ENCODE data around the gene TRIM14. TPM values are rescaled to one million over a fixed set of nuclear protein-coding genes. Genes with fewer than 3 reads are reported as not detected.

Gene TRIM14
- polyA plus RNA-seq, 2 of the 4 experiments (the other 2 are of a cell fraction), result 8.8 to 9.2 TPM

DNA sequence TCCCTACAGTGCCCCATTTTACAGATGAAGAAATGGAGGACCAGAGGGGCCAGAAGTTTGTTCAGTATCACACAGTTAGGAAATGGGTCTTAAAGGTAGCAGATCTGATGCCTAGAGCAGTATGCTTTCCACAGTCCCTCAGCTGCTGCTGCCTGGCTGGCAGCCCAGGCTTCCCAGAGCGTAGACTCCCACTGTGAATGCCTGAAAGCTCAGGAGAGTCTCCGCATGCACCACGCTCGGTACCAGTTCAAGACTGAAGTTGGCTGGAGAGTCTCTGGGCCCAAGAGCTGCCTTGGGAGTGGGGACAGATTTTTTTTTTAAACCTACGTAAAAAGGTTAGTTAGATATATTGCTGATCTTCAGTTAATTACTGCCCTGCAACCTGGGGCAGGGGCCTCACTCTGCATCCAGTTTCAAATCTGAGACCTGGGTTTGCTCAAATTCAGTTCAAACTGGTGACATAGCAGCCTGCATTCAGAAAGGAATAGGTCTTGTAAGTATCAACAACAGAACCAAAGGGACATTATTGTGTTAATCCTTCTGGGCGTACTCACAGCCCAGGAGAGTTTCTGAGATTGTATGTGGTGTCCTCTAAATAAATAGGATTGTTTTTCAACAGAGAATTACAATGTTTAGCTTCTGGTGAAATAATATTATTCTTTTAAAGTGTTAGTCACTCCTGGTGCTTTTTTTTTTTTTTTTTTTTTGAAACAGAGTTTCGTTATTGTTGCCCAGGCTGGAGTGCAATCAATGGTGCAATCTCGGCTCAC lies 54.2 kb downstream of the TRIM14 start:
- Histone ChIP-seq H3K4me2 (no peak overlapping the region), H3K9me3 (no peaks in the 10 kb centered on the region), H3K4me3 (no peak overlapping the region), H3K4me1 (no peaks in the 10 kb centered on the region), H3K27ac (no peak overlapping the region)
- no peak for TF ChIP-seq RCOR1 (IDR thresholded peaks at IDR 0.05; ENCODE audit: low read depth, low read length)
- no peak for TF ChIP-seq EP300 (IDR thresholded peaks at IDR 0.05)
- TF ChIP-seq ELK1 (IDR thresholded peaks at IDR 0.05; ENCODE audit: low read depth, low read length), result no peak
- no peak for TF ChIP-seq EHMT2 (IDR thresholded peaks at IDR 0.05; ENCODE audit: low read depth)
- TF ChIP-seq POLR2A (IDR thresholded peaks at IDR 0.05; ENCODE audit: low read length), result no peak
- TF ChIP-seq HOXB13 (CRISPR knock-in tag; IDR thresholded peaks at IDR 0.05; ENCODE audit: low read depth), result no peak
- TF ChIP-seq HDAC2 (IDR thresholded peaks at IDR 0.05), result no peak
- TF ChIP-seq MAZ (IDR thresholded peaks at IDR 0.05; ENCODE audit: borderline replicate concordance, low read depth, low read length), result no peak
- no peak for TF ChIP-seq RFX5 (IDR thresholded peaks at IDR 0.05)
- TF ChIP-seq ZSCAN20 (CRISPR knock-in tag; IDR thresholded peaks at IDR 0.05), result no peak
- no peak for TF ChIP-seq MAFK (IDR thresholded peaks at IDR 0.05; ENCODE audit: partially characterized antibody)
- no peak for TF ChIP-seq HOXA7 (CRISPR knock-in tag; IDR thresholded peaks at IDR 0.05)
- TF ChIP-seq KDM1A (IDR thresholded peaks at IDR 0.05; ENCODE audit: low read depth), result no peak
- TF ChIP-seq ZNF302 (CRISPR knock-in tag; IDR thresholded peaks at IDR 0.05), result no peak
- no peak for TF ChIP-seq BCL3 (IDR thresholded peaks at IDR 0.05)
- TF ChIP-seq NPAS2 (CRISPR knock-in tag; IDR thresholded peaks at IDR 0.05; ENCODE audit: borderline replicate concordance), result no peak
- no peak for TF ChIP-seq CBX8 (IDR thresholded peaks at IDR 0.05)
- DNase-seq (ENCODE audit: low read depth in 1 of 2, low spot score in 1 of 2) (no peak), ATAC-seq (0 out of 6 replicates have a peak, but pooled peaks of 1 of the 2 experiments have one; percentile 24), FAIRE-seq (no peak)
- POLR2A ChIA-PET, result interaction anchor here (0.6 to 1.1 kb wide), 4 partner anchors 9 to 143 kb away, joined by 4 to 7 read pairs (median 5); partner anchors contain the start of gene NANS
- CTCF ChIA-PET, result interaction anchor here (0.9 to 10.9 kb wide), 3 partner anchors 9 to 198 kb away, joined by 3 to 84 read pairs (median 5); no protein-coding TSS in a partner anchor
- WGBS (ENCODE audit: missing lambda C conversion rate), result 95% methylated on average over 8 of the region's 8 CpGs

DNA sequence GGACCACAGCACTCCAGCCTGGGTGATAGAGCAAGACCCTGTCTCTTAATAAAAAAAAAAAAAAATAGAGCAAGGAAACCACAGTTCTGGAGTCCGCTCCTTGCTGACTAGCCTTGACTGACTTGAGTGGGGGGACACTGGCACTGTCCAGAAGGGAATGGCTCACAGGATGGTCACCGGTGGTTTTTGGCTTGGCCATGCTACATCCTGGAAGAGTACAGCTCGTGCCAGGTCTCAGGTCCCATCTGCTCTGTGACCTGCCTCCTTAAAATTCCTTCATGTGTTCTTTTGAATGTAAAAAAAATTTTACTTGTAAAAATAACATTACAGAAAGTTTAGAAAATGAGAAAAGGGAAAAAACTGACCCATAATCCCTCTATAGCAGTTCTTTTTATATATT lies 56.9 kb downstream of the TRIM14 start:
- FAIRE-seq (no peak), DNase-seq (ENCODE audit: low read depth in 1 of 2, low spot score in 1 of 2) (no peak), ATAC-seq (no peak)
- CTCF ChIA-PET, result interaction anchor here (1.2 to 10.9 kb wide), 2 partner anchors 11 to 28 kb away, joined by 3 to 84 read pairs; no protein-coding TSS in a partner anchor
- POLR2A ChIA-PET, result no interaction called here
- no peak overlapping the region for H3K27ac ChIP-seq
- H3K4me3 ChIP-seq, result no peak overlapping the region
- no peaks in the 10 kb centered on the region for H3K9me3 ChIP-seq
- WGBS (ENCODE audit: missing lambda C conversion rate), result 91% methylated on average over 3 of the region's 3 CpGs
- peaks cover 13% of the 10 kb centered on the region; the same call in 2 of the 3 replicates for H3K4me1 ChIP-seq
- TF ChIP-seq PBX3 (IDR thresholded peaks at IDR 0.05) (no peak), ELK1 (IDR thresholded peaks at IDR 0.05; ENCODE audit: low read depth, low read length) (no peak), MAFK (IDR thresholded peaks at IDR 0.05; ENCODE audit: partially characterized antibody) (no peak), KDM1A (IDR thresholded peaks at IDR 0.05; ENCODE audit: low read depth) (no peak)
- TF ChIP-seq, protein P1, sequence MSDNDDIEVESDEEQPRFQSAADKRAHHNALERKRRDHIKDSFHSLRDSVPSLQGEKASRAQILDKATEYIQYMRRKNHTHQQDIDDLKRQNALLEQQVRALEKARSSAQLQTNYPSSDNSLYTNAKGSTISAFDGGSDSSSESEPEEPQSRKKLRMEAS (IDR thresholded peaks at IDR 0.05), result no peak
- H3K4me2 ChIP-seq, result no peak overlapping the region
